ENCODE measurements around the gene TMEM198.

DNA sequence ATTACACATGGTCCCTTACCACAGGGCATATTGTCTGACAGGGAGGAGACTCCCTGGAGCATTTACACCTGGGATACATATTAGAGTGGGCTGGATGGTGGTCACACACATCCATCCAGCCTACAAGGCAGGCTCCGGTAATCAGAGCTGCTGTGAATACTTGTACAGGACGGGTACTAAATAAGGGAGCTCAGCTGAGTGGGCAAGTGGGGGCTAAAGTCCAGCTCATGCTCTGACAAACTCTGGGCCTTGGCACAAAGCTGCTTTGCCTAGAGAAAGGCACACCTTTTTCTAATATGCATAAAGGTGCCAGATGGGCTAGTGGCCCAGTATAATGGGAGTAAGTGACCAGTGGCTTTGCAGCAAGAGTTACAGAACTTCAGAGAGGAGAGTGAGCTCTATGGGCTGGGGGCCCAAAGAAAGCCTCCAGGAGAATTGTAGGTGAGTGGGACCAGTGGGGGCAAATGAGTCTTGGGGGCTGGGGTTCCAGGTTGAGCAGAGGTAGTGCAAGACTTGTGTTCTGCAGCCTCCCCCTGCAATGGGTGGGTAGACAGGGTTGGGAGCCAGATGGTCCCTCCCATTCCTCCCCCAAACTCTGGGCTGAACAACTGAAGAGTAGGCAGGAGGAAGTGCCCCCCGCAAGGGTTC is 1.6 kb downstream of the TMEM198 start:
- no peak for TF ChIP-seq E2F6 (IDR thresholded peaks at IDR 0.05; ENCODE audit: borderline replicate concordance in 1 of 2, extremely low read depth in 1 of 2, insufficient read depth in 1 of 2, insufficient read length in 1 of 2, low read depth in 1 of 2, low read length in 1 of 2, poor library complexity in 1 of 2, severe bottlenecking in 1 of 2)
- no peak for TF ChIP-seq FOSL1 (tag; conservative IDR thresholded peaks at IDR 0.05)
- TF ChIP-seq CTCF (IDR thresholded peaks at IDR 0.05 in 2 of 3, conservative IDR thresholded peaks at IDR 0.05 in 1 of 3; ENCODE audit: insufficient read depth in 2 of 3, low read depth in 1 of 3, low read length in 3 of 3) = no peak
- TF ChIP-seq TCF7L2 (IDR thresholded peaks at IDR 0.05; ENCODE audit: low read depth, low read length) = no peak
- TF ChIP-seq JUN (IDR thresholded peaks at IDR 0.05; ENCODE audit: borderline replicate concordance, low read depth, low read length) = no peak
- TF ChIP-seq JUN (CRISPR knock-in tag; IDR thresholded peaks at IDR 0.05; ENCODE audit: borderline replicate concordance) = no peak

Data from K562 (cell line).